Fibroblast of skin of left biceps (primary cell): Measurements from ENCODE around the gene SGMS1.
"Not testable (repeated sequence)": the region's sequence is repeated elsewhere in the genome, so short reads cannot be mapped to it uniquely, and the experiment has no call there.

Experiments
- DNase-seq, 2 experiments: peaks; one replicate each; pipeline ENCODE4 v3.0.0-alpha.2; 2013; ENCODE audit warnings: low read depth in 2 of 2

The SGMS1 gene

GRCh38 chr10:50426485-50426884 is 197.3 kb downstream of the SGMS1 start:
- no peak for DNase-seq

- not testable (repeated sequence) for DNase-seq
Measured at GRCh38 chr10:50425215-50425614, 198.5 kb downstream of the SGMS1 start.

- DNase-seq, result no peak
Measured at GRCh38 chr10:50423448-50423847, 200.3 kb downstream of the SGMS1 start.

GRCh38 chr10:50422259-50422658 is 201.5 kb downstream of the SGMS1 start:
- no peak for DNase-seq

GRCh38 chr10:50421026-50421719 is 202.6 kb downstream of the SGMS1 start:
- DNase-seq, result no peak

GRCh38 chr10:50420196-50420595 is 203.6 kb downstream of the SGMS1 start:
- DNase-seq, result no peak

GRCh38 chr10:50419756-50420155 is 204.0 kb downstream of the SGMS1 start:
- DNase-seq, result no peak

- no peak for DNase-seq
Measured at GRCh38 chr10:50419091-50419490, 204.7 kb downstream of the SGMS1 start.

- peak; percentile 56 to 58 for DNase-seq
Measured at GRCh38 chr10:50417886-50418830, 205.6 kb downstream of the SGMS1 start.

GRCh38 chr10:50417486-50417885 is 206.3 kb downstream of the SGMS1 start:
- DNase-seq, result no peak

GRCh38 chr10:50416881-50417280 is 206.9 kb downstream of the SGMS1 start:
- DNase-seq, result no peak

- DNase-seq, result no peak
Measured at GRCh38 chr10:50416181-50416824, 207.5 kb downstream of the SGMS1 start.

GRCh38 chr10:50415292-50415691 is 208.5 kb downstream of the SGMS1 start:
- DNase-seq, result no peak

GRCh38 chr10:50410066-50410811 is 213.5 kb downstream of the SGMS1 start:
- DNase-seq, result no peak

- no peak for DNase-seq
Measured at GRCh38 chr10:50407076-50407801, 216.5 kb downstream of the SGMS1 start.

GRCh38 chr10:50406457-50407070 is 217.2 kb downstream of the SGMS1 start:
- DNase-seq, result no peak

GRCh38 chr10:50405723-50406122 is 218.0 kb downstream of the SGMS1 start:
- no peak for DNase-seq

- DNase-seq, result no peak
Measured at GRCh38 chr10:50404021-50404773, 219.6 kb downstream of the SGMS1 start.

- no peak for DNase-seq
Measured at GRCh38 chr10:50403074-50403473, 220.7 kb downstream of the SGMS1 start.

GRCh38 chr10:50402466-50402865 is 221.3 kb downstream of the SGMS1 start:
- DNase-seq, result no peak
